Keratinocyte (primary cell): ENCODE results near the gene RAB9A.
A peak's percentile ranks its signal among the peaks of the same experiment; 100 is the strongest.

Experiments used
- CTCF ChIP-seq, 3 experiments: IDR thresholded peaks in 1 of 3; conservative IDR thresholded peaks in 1 of 3; optimal IDR thresholded peaks in 1 of 3; 2 replicates in 2 of 3; 3 replicates in 1 of 3; pipeline versions ENCODE3 to v1.5.1; 2011; ENCODE audit warnings: low read length in 3 of 3, mild to moderate bottlenecking in 3 of 3, moderate library complexity in 2 of 3, control low read depth in 1 of 3, inconsistent platforms in 1 of 3; ENCODE audit not compliant: insufficient read depth in 2 of 3; ENCODE audit errors: extremely low read depth in 1 of 3
- EZH2 ChIP-seq: IDR thresholded peaks from one replicate; pipeline ENCODE4 v1.6.1; 2012; ENCODE audit warnings: inconsistent platforms, mild to moderate bottlenecking, low read length, moderate library complexity

GRCh38 chrX:13750204-13750603 is 61.3 kb downstream of the RAB9A start:
- TF ChIP-seq CTCF (optimal IDR thresholded peaks at IDR 0.05 in 1 of 3, IDR thresholded peaks at IDR 0.05 in 1 of 3, conservative IDR thresholded peaks at IDR 0.05 in 1 of 3; ENCODE audit: extremely low read depth in 1 of 3, insufficient read depth in 2 of 3, low read length in 3 of 3), result peak; percentile 29 to 76 (median 71)
- no peak for TF ChIP-seq EZH2
